Measurements from ENCODE around the gene TSPAN11. TPM values are rescaled to one million over a fixed set of nuclear protein-coding genes. Genes with fewer than 3 reads are reported as not detected.

TSPAN11 gene
- polyA plus RNA-seq, 1 experiment = 0.37 TPM

DNA sequence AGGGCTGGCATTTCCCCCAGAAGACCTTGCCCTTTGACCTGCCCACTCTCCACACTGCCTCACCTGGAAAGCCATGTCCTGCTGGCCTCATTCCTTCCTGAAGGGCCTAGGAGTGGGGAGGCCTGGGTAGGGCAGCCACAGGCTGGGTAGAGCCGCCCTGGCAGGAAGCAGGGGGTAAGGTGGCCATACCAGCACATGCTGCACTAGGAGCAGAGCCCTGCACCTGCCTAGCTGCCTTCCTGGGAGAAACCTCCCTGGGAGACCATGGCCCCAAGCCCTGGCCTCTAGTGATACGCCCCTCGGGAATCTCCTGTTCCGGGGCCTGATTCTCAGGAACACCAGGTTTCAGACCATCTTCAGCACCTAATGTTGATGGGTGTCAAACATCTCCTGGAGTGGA is 65.8 kb downstream of the TSPAN11 start:
- no peak for DNase-seq (ENCODE audit: low read depth, low spot score)
- POLR2A ChIA-PET = no interaction called here
- Histone ChIP-seq H3K4me3 (ENCODE audit: low read depth, low read length) (no peak overlapping the region), H3K27ac (ENCODE audit: low read depth, low read length) (no peak overlapping the region), H3K27me3 (ENCODE audit: control insufficient read depth, insufficient read depth, low read length) (peaks cover 2% of the 10 kb centered on the region), H3K9me3 (ENCODE audit: control insufficient read depth, insufficient read depth, low read length) (no peaks in the 10 kb centered on the region; the same call in 1 of the 2 replicates)
- CTCF ChIA-PET = interaction anchor here (10.2 kb wide), 1 partner anchor 143 kb away, joined by 185 read pairs; no protein-coding TSS in a partner anchor
- TF ChIP-seq, protein P1, sequence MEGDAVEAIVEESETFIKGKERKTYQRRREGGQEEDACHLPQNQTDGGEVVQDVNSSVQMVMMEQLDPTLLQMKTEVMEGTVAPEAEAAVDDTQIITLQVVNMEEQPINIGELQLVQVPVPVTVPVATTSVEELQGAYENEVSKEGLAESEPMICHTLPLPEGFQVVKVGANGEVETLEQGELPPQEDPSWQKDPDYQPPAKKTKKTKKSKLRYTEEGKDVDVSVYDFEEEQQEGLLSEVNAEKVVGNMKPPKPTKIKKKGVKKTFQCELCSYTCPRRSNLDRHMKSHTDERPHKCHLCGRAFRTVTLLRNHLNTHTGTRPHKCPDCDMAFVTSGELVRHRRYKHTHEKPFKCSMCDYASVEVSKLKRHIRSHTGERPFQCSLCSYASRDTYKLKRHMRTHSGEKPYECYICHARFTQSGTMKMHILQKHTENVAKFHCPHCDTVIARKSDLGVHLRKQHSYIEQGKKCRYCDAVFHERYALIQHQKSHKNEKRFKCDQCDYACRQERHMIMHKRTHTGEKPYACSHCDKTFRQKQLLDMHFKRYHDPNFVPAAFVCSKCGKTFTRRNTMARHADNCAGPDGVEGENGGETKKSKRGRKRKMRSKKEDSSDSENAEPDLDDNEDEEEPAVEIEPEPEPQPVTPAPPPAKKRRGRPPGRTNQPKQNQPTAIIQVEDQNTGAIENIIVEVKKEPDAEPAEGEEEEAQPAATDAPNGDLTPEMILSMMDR (IDR thresholded peaks at IDR 0.05; ENCODE audit: low read depth, low read length) = no peak

DNA sequence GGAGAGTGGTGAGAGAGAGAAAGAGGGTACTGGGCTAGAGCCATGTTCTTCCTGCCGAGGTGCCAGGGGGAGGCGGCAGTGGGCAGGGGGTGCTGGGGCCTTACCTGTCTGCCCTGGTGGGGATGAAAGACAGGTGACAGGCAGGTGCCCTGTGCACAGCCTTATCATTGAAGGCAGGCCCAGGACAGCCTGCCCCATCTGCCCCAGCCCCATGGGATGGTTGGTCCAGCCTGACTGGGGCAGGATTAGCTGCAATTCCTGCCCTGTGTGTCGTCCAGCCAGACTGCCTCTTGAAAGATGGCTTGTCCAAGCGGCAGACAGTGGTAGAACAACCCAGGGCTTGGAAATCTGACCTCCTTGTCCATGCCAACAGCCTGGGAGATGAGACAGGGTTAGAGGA is 67.2 kb downstream of the TSPAN11 start:
- CTCF ChIA-PET = no interaction called here
- DNase-seq (ENCODE audit: low read depth, low spot score) = no peak
- H3K4me3 ChIP-seq (ENCODE audit: low read depth, low read length) = no peak overlapping the region

DNA sequence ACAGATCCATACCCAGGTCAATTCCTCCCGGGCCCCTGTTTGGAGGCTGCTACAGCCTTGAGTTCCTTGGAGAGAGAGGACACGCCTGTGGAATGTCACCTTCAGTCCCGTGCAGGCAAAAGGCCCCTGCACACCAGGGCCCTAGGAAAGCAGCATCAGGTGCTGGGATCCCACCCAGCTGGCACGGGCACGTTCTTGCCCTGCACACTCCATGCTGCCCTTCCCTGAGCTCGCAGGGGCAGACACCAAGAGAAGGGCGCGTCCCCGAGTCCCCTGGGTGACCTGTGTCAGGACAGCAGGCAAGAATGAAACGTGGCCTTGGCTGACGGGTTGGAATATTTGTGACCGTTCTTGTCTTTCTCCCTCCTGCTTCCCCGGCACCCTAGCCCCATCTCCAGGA is 67.7 kb downstream of the TSPAN11 start:
- Histone ChIP-seq H3K27ac (ENCODE audit: low read depth, low read length) (no peak overlapping the region), H3K27me3 (ENCODE audit: control insufficient read depth, insufficient read depth, low read length) (peaks cover 2% of the 10 kb centered on the region), H3K4me3 (ENCODE audit: low read depth, low read length) (no peak overlapping the region), H3K9me3 (ENCODE audit: control insufficient read depth, insufficient read depth, low read length) (no peaks in the 10 kb centered on the region; the same call in 1 of the 2 replicates)
- TF ChIP-seq, protein P1 (IDR thresholded peaks at IDR 0.05; ENCODE audit: low read depth, low read length) = no peak
- POLR2A ChIA-PET = no interaction called here
- CTCF ChIA-PET = no interaction called here
- no peak for DNase-seq (ENCODE audit: low read depth, low spot score)

More for the DNA sequence above, 67.2 kb downstream of the TSPAN11 start:
- no peaks in the 10 kb centered on the region; the same call in 1 of the 2 replicates for H3K9me3 ChIP-seq (ENCODE audit: control insufficient read depth, insufficient read depth, low read length)
- peaks cover 2% of the 10 kb centered on the region for H3K27me3 ChIP-seq (ENCODE audit: control insufficient read depth, insufficient read depth, low read length)
- POLR2A ChIA-PET = no interaction called here
- TF ChIP-seq, protein P1 (IDR thresholded peaks at IDR 0.05; ENCODE audit: low read depth, low read length) = no peak
- H3K27ac ChIP-seq (ENCODE audit: low read depth, low read length) = no peak overlapping the region

DNA sequence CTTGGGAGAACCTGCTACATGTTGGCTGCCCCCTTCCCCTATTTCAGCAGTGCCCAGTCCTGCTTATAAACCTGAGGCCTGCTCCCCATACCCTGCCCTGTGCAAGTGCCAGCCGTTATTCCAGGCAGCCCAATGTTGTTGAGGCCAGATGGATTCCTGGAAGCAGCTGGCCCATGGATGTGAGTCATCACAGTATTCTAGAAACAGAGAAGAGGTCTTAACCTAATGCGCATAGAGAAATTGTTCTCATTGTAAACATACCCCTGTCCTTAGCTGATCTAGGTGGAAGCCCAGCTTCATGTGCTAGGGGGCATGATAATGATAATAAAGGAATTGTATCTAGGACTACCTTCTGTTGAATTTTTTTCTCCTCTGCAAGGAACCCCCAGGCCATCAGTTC is 69.7 kb downstream of the TSPAN11 start:
- ChIA-PET CTCF (interaction anchor here (1.7 to 2.4 kb wide), 2 partner anchors 10 to 15 kb away, joined by 5 to 15 read pairs; no protein-coding TSS in a partner anchor), POLR2A (no interaction called here)
- peaks cover 2% of the 10 kb centered on the region for H3K27me3 ChIP-seq (ENCODE audit: control insufficient read depth, insufficient read depth, low read length)
- no peak overlapping the region for H3K4me3 ChIP-seq (ENCODE audit: low read depth, low read length)
- H3K27ac ChIP-seq (ENCODE audit: low read depth, low read length) = no peak overlapping the region
- H3K9me3 ChIP-seq (ENCODE audit: control insufficient read depth, insufficient read depth, low read length) = no peaks in the 10 kb centered on the region; the same call in 1 of the 2 replicates
- TF ChIP-seq, protein P1 (IDR thresholded peaks at IDR 0.05; ENCODE audit: low read depth, low read length) = no peak
- DNase-seq (ENCODE audit: low read depth, low spot score) = peak; percentile 63

DNA sequence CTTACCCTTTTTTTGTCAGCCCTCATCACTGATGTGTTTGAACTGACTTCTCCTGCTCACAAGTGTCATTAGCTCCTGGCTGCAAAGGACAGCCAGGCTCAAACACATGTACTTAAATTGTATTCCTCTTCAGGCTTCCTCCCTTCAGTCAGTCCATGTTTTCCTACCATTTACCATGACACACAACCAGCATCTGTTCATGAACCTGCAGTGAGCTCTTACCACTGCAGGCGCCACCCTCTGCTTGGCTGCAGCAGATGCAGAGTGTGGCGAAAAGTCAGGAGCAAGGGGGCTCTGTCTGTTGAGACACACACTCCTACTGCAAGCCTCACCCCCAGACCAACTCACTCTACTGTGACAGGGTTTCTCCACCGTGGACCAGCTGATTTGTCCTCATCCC is 70.2 kb downstream of the TSPAN11 start:
- DNase-seq (ENCODE audit: low read depth, low spot score) = no peak
- Histone ChIP-seq H3K27ac (ENCODE audit: low read depth, low read length) (no peak overlapping the region), H3K4me3 (ENCODE audit: low read depth, low read length) (no peak overlapping the region), H3K27me3 (ENCODE audit: control insufficient read depth, insufficient read depth, low read length) (peaks cover 2% of the 10 kb centered on the region), H3K9me3 (ENCODE audit: control insufficient read depth, insufficient read depth, low read length) (no peaks in the 10 kb centered on the region; the same call in 1 of the 2 replicates)
- TF ChIP-seq, protein P1 (IDR thresholded peaks at IDR 0.05; ENCODE audit: low read depth, low read length) = no peak
- CTCF ChIA-PET = interaction anchor here (0.7 to 2.4 kb wide), 3 partner anchors 10 to 275 kb away, joined by 3 to 15 read pairs (median 5); no protein-coding TSS in a partner anchor
- POLR2A ChIA-PET = no interaction called here
